ENCODE data around the gene SLC25A44. TPM values are rescaled to one million over a fixed set of nuclear protein-coding genes. Genes with fewer than 3 reads are reported as not detected.

The SLC25A44 gene
- polyA plus RNA-seq, 2 of the 4 experiments (the other 2 are of a cell fraction): 25.1 to 30.7 TPM

DNA sequence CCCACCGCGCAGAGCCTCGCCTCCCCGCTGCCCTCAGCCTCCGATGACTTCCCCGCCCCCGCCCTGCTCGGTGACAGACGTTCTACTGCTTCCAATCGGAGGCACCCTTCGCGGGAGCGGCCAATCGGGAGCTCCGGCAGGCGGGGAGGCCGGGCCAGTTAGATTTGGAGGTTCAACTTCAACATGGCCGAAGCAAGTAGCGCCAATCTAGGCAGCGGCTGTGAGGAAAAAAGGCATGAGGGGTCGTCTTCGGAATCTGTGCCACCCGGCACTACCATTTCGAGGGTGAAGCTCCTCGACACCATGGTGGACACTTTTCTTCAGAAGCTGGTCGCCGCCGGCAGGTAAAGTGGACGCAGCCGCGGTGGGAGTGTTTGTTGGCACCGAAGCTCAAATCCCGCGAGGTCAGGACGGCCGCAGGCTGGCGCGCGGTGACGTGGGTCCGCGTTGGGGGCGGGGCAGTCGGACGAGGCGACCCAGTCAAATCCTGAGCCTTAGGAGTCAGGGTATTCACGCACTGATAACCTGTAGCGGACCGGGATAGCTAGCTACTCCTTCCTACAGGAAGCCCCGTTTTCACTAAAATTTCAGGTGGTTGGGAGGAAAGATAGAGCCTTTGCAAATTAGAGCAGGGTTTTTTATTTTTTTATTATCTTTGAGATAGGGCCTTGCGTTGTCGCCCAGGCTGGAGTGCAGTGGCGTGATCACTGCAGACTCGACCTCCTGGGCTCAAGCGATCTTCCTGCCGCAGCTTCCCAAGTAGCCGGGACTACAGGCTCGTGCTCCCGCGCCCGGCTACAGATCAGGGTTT is 19.1 kb downstream of the SLC25A44 start, which contains the start of gene PMF1 (continued):
- no peak for TF ChIP-seq CTCF (IDR thresholded peaks at IDR 0.05)
- peak; percentile 87 for TF ChIP-seq REST (IDR thresholded peaks at IDR 0.05)
- TF ChIP-seq HOXB5 (CRISPR knock-in tag; IDR thresholded peaks at IDR 0.05): no peak
- peak; percentile 90 for TF ChIP-seq CHD2 (IDR thresholded peaks at IDR 0.05; ENCODE audit: low read length, partially characterized antibody)
- TF ChIP-seq, protein P1, sequence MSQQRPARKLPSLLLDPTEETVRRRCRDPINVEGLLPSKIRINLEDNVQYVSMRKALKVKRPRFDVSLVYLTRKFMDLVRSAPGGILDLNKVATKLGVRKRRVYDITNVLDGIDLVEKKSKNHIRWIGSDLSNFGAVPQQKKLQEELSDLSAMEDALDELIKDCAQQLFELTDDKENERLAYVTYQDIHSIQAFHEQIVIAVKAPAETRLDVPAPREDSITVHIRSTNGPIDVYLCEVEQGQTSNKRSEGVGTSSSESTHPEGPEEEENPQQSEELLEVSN (IDR thresholded peaks at IDR 0.05; ENCODE audit: borderline replicate concordance, low read depth): peak; percentile 50; the same call in 1 of the 2 replicates
- no peak for TF ChIP-seq RCOR1 (IDR thresholded peaks at IDR 0.05; ENCODE audit: low read depth, low read length)
- no peak for TF ChIP-seq CBX2 (IDR thresholded peaks at IDR 0.05; ENCODE audit: borderline replicate concordance, low read depth)
- no peak for TF ChIP-seq RAD21 (conservative IDR thresholded peaks at IDR 0.05 in 1 of 2, IDR thresholded peaks at IDR 0.05 in 1 of 2)
- TF ChIP-seq BHLHE40 (IDR thresholded peaks at IDR 0.05; ENCODE audit: low read depth, low read length): no peak
- TF ChIP-seq PBX3 (IDR thresholded peaks at IDR 0.05): peak; percentile 82
- no peak for TF ChIP-seq HDAC2 (IDR thresholded peaks at IDR 0.05)
- TF ChIP-seq MYC (IDR thresholded peaks at IDR 0.05; ENCODE audit: borderline replicate concordance, low read length): no peak
- no peak for TF ChIP-seq HOXB13 (CRISPR knock-in tag; IDR thresholded peaks at IDR 0.05; ENCODE audit: low read depth)
- TF ChIP-seq TFCP2L1 (CRISPR knock-in tag; IDR thresholded peaks at IDR 0.05): no peak
- TF ChIP-seq KDM1A (IDR thresholded peaks at IDR 0.05; ENCODE audit: low read depth): no peak
- TF ChIP-seq HOXA7 (CRISPR knock-in tag; IDR thresholded peaks at IDR 0.05): no peak
- TF ChIP-seq, protein P2, sequence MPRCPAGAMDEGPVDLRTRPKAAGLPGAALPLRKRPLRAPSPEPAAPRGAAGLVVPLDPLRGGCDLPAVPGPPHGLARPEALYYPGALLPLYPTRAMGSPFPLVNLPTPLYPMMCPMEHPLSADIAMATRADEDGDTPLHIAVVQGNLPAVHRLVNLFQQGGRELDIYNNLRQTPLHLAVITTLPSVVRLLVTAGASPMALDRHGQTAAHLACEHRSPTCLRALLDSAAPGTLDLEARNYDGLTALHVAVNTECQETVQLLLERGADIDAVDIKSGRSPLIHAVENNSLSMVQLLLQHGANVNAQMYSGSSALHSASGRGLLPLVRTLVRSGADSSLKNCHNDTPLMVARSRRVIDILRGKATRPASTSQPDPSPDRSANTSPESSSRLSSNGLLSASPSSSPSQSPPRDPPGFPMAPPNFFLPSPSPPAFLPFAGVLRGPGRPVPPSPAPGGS (IDR thresholded peaks at IDR 0.05): no peak; the same call in 2 of the 3 replicates
- 0 out of 2 replicates have a peak, but pooled peaks have one; percentile 15 for TF ChIP-seq TP53 (CRISPR knock-in tag; IDR thresholded peaks at IDR 0.05)
